ENCODE data around the gene SLC25A11.

The SLC25A11 gene

DNA sequence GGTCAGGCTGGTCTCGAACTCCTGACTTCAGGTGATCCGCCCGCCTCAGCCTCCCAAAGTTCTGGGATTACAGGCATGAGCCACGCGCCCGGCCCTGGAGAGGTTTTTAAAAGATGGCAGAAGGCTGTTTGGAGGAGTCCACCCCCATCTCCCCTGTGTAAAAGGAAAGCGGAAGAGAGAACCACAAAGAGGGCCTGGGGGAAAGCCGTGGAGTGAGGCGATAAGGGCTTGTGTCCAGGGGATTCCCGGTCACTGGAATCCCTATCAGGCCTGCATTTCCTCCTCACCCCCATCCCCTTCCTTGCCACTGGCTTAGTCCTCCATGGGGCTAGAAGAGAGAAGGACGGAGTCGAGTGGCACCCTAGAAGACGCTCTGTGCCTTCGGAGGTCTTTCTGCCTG is 7.9 kb downstream of the SLC25A11 start, which contains the start of gene GP1BA:
GP1BA (plus strand) TSS at position 315 of the 400 bp plus-strand sequence. CDS start 328 bp downstream, outside the sequence.
- TF ChIP-seq TAF1 (IDR thresholded peaks at IDR 0.05; ENCODE audit: borderline replicate concordance, insufficient read depth, low read length) (no peak), POLR2AphosphoS5 (IDR thresholded peaks at IDR 0.05; ENCODE audit: low read depth, low read length) (no peak), REST (IDR thresholded peaks at IDR 0.05; ENCODE audit: insufficient read depth in 1 of 2, low read depth in 2 of 2, low read length in 2 of 2) (no peak), FOXP2 (optimal IDR thresholded peaks at IDR 0.05; ENCODE audit: borderline replicate concordance, extremely low read depth, extremely low read length, insufficient read depth) (no peak), SIN3A (IDR thresholded peaks at IDR 0.05; ENCODE audit: borderline replicate concordance, insufficient read depth, low read length) (no peak)

GRCh38 chr17:4928881-4929280 is 11.0 kb downstream of the SLC25A11 start:
- no peak for TF ChIP-seq FOXP2 (optimal IDR thresholded peaks at IDR 0.05; ENCODE audit: borderline replicate concordance, extremely low read depth, extremely low read length, insufficient read depth)
- TF ChIP-seq POLR2AphosphoS5 (IDR thresholded peaks at IDR 0.05; ENCODE audit: low read depth, low read length) = no peak
- TF ChIP-seq SIN3A (IDR thresholded peaks at IDR 0.05; ENCODE audit: borderline replicate concordance, insufficient read depth, low read length) = no peak
- no peak for TF ChIP-seq TAF1 (IDR thresholded peaks at IDR 0.05; ENCODE audit: borderline replicate concordance, insufficient read depth, low read length)

DNA sequence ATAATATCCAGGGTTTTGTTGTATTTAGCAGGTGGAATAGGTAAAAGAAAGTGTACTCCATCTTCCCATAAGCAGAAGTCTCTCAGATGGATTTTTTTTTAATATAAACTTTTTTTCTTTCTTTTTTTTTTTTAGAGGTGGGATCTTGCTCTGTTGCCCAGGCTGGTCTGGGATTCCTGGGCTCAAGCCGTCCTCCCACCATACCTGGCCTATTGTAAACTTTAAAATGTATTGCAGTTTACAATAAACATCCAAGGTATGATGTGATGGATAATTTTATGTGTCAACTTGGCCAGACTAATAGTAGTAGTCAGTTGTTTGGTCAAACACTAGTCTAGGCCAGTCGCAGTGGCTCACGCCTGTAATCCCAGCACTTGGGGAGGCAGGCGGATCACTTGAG is 18.5 kb downstream of the SLC25A11 start:
- TF ChIP-seq FOXP2 (optimal IDR thresholded peaks at IDR 0.05; ENCODE audit: borderline replicate concordance, extremely low read depth, extremely low read length, insufficient read depth) = no peak
- no peak for TF ChIP-seq TAF1 (IDR thresholded peaks at IDR 0.05; ENCODE audit: borderline replicate concordance, insufficient read depth, low read length)
- TF ChIP-seq POLR2AphosphoS5 (IDR thresholded peaks at IDR 0.05; ENCODE audit: low read depth, low read length) = no peak
- TF ChIP-seq REST (IDR thresholded peaks at IDR 0.05; ENCODE audit: insufficient read depth in 1 of 2, low read depth in 2 of 2, low read length in 2 of 2) = no peak
- no peak for TF ChIP-seq SIN3A (IDR thresholded peaks at IDR 0.05; ENCODE audit: borderline replicate concordance, insufficient read depth, low read length)

GRCh38 chr17:4920351-4921048 is 19.3 kb downstream of the SLC25A11 start:
- no peak for TF ChIP-seq TAF1 (IDR thresholded peaks at IDR 0.05; ENCODE audit: borderline replicate concordance, insufficient read depth, low read length)
- no peak for TF ChIP-seq POLR2AphosphoS5 (IDR thresholded peaks at IDR 0.05; ENCODE audit: low read depth, low read length)
- TF ChIP-seq FOXP2 (optimal IDR thresholded peaks at IDR 0.05; ENCODE audit: borderline replicate concordance, extremely low read depth, extremely low read length, insufficient read depth) = no peak
- no peak for TF ChIP-seq SIN3A (IDR thresholded peaks at IDR 0.05; ENCODE audit: borderline replicate concordance, insufficient read depth, low read length)
- TF ChIP-seq REST (IDR thresholded peaks at IDR 0.05; ENCODE audit: insufficient read depth in 1 of 2, low read depth in 2 of 2, low read length in 2 of 2) = no peak

- no peak for TF ChIP-seq SIN3A (IDR thresholded peaks at IDR 0.05; ENCODE audit: borderline replicate concordance, insufficient read depth, low read length)
- no peak for TF ChIP-seq TAF1 (IDR thresholded peaks at IDR 0.05; ENCODE audit: borderline replicate concordance, insufficient read depth, low read length)
- no peak for TF ChIP-seq POLR2AphosphoS5 (IDR thresholded peaks at IDR 0.05; ENCODE audit: low read depth, low read length)
- TF ChIP-seq FOXP2 (optimal IDR thresholded peaks at IDR 0.05; ENCODE audit: borderline replicate concordance, extremely low read depth, extremely low read length, insufficient read depth) = no peak
- no peak for TF ChIP-seq REST (IDR thresholded peaks at IDR 0.05; ENCODE audit: insufficient read depth in 1 of 2, low read depth in 2 of 2, low read length in 2 of 2)
Observed at GRCh38 chr17:4919511-4920047, 20.3 kb downstream of the SLC25A11 start.
